Activated naive CD4-positive, alpha-beta T cell treated with anti-CD3 and anti-CD28 coated beads for 36 hours (primary cell): ENCODE data around the gene RBM8A. TPM values are rescaled to one million over a fixed set of nuclear protein-coding genes. Genes with fewer than 3 reads are reported as not detected.

ENCODE experiments used
- CTCF ChIA-PET: fragments of 350-600 bp; sonication (Branson Sonifier 250); formaldehyde crosslinking; loops from one replicate; lab custom pipeline; 2021; ENCODE audit warnings: antibody characterized with exemption; lab: Charles Lee
- DNase-seq: peaks from one replicate; pipeline ENCODE4 v3.0.0-alpha.2; 2020
- H3K27ac Mint-ChIP-seq: one replicate; pipeline ENCODE4 v1.8.0; 2021; ENCODE audit warnings: mild to moderate bottlenecking, mixed read lengths
- H3K27me3 Mint-ChIP-seq: one replicate; pipeline ENCODE4 v1.8.0; 2021; ENCODE audit warnings: low read depth, mixed read lengths
- H3K36me3 Mint-ChIP-seq: one replicate; pipeline ENCODE4 v1.8.0; 2021; ENCODE audit warnings: low read depth, mixed read lengths
- H3K4me1 Mint-ChIP-seq: one replicate; pipeline ENCODE4 v1.8.0; 2021; ENCODE audit warnings: low read depth, mixed read lengths
- H3K4me3 Mint-ChIP-seq: one replicate; pipeline ENCODE4 v1.8.0; 2021; ENCODE audit warnings: mild to moderate bottlenecking, moderate library complexity, mixed read lengths
- H3K9me3 Mint-ChIP-seq: one replicate; pipeline ENCODE4 v1.8.0; 2021; ENCODE audit warnings: mixed read lengths
- intact Hi-C: fragments of 100-400 bp; cut with micrococcal nuclease; formaldehyde crosslinking; loops from one replicate; pipeline ENCODE4 v1.15.1; 2023
- total RNA-seq, 2 experiments: library from RNA; stranded (reverse); gene quantifications; one replicate each; pipeline ENCODE4 v1.2.3, GENCODE V29; 2021

The RBM8A gene
- 100 to 1,000 TPM; 241 to 242 TPM for total RNA-seq

GRCh38 chr1:145927063-145927886 lies at the start of gene RBM8A:
Gene RBM8A (minus strand): TSS chr1:145927484. CDS start chr1:145927426, 58 bp downstream.
- no peak within 1 kb of the TSS for H3K27ac Mint-ChIP-seq
- intact Hi-C loops, result loop anchor here (1.0 kb wide), 4 partner anchors 9 to 69 kb away; partner anchors contain the start of genes ANKRD34A, LIX1L, PEX11B and POLR3GL
- CTCF ChIA-PET, result interaction anchor here (0.6 to 2.0 kb wide), 20 partner anchors 8 to 109 kb away, joined by 3 to 14 read pairs (median 4); partner anchors contain the start of genes ANKRD34A, LIX1L, PEX11B and POLR3GL
- H3K27me3 Mint-ChIP-seq, result no peaks in the 10 kb centered on the region
- DNase-seq, result peak; percentile 99
- peaks cover 14% of the 10 kb centered on the region for H3K4me1 Mint-ChIP-seq
- no peaks in the 10 kb centered on the region for H3K9me3 Mint-ChIP-seq
- peaks cover 14% of the 10 kb centered on the region for H3K36me3 Mint-ChIP-seq
- no peak within 1 kb of the TSS for H3K4me3 Mint-ChIP-seq

- Mint-ChIP-seq H3K27me3 (no peaks in the 10 kb centered on the region), H3K9me3 (no peaks in the 10 kb centered on the region), H3K4me1 (peaks cover 14% of the 10 kb centered on the region), H3K36me3 (no peaks in the 10 kb centered on the region), H3K4me3 (no peak overlapping the region), H3K27ac (no peak overlapping the region)
- intact Hi-C loops, result loop anchor here (1.0 kb wide), 6 partner anchors 8 to 132 kb away; partner anchors contain the start of genes ANKRD34A, NUDT17 and POLR3GL
- CTCF ChIA-PET, result interaction anchor here (0.6 to 8.5 kb wide), 28 partner anchors 9 to 149 kb away, joined by 3 to 230 read pairs (median 6); partner anchors contain the start of genes ANKRD34A, LIX1L, PIAS3 and POLR3GL
- DNase-seq, result no peak
Measured at GRCh38 chr1:145977016-145977415, 49.7 kb upstream of the RBM8A start.

DNA sequence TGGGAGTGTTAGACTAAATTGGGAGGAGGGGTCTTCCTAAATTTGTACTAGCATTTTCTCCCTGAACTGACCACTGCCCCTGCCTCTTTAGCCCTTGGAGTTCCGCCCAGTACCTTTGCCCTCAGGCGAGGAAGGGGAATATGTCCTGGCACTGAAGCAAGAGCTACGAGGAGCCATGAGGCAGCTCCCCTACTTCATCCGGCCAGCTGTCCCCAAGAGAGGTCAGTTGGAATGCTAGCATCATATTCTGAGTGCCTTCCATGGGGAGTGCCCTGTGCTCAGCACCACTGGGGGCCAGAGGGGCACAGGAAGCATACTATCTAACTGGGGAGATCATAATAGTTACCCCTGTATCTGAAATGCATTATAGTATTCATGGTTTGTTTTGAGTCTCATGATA lies 47.9 kb upstream of the RBM8A start:
- no peaks in the 10 kb centered on the region for H3K27me3 Mint-ChIP-seq
- H3K36me3 Mint-ChIP-seq, result no peaks in the 10 kb centered on the region
- no peak overlapping the region for H3K27ac Mint-ChIP-seq
- H3K4me1 Mint-ChIP-seq, result peaks cover 19% of the 10 kb centered on the region
- H3K9me3 Mint-ChIP-seq, result no peaks in the 10 kb centered on the region
- CTCF ChIA-PET, result interaction anchor here (8.5 kb wide), 1 partner anchor 34 kb away, joined by 230 read pairs; no protein-coding TSS in a partner anchor
- H3K4me3 Mint-ChIP-seq, result no peak overlapping the region
- intact Hi-C loops, result no loop called here
- DNase-seq, result no peak

GRCh38 chr1:145974721-145975120 lies 47.4 kb upstream of the RBM8A start:
- Mint-ChIP-seq H3K27ac (no peak overlapping the region), H3K4me3 (no peak overlapping the region)
- intact Hi-C loops, result no loop called here

GRCh38 chr1:145972580-145972979 lies 45.3 kb upstream of the RBM8A start:
- Mint-ChIP-seq H3K27me3 (no peaks in the 10 kb centered on the region), H3K4me3 (no peak overlapping the region), H3K27ac (no peak overlapping the region), H3K9me3 (peaks cover under 1% of the 10 kb centered on the region), H3K36me3 (peaks cover 5% of the 10 kb centered on the region), H3K4me1 (peaks cover 27% of the 10 kb centered on the region)
- no peak for DNase-seq
- CTCF ChIA-PET, result interaction anchor here (1.0 kb wide), 1 partner anchor 127 kb away, joined by 3 read pairs; the partner anchor contains the start of gene NUDT17
- intact Hi-C loops, result no loop called here

More at GRCh38 chr1:145974721-145975120, 47.4 kb upstream of the RBM8A start:
- no peaks in the 10 kb centered on the region for H3K9me3 Mint-ChIP-seq
- no peaks in the 10 kb centered on the region for H3K36me3 Mint-ChIP-seq
- CTCF ChIA-PET, result interaction anchor here (8.5 kb wide), 1 partner anchor 34 kb away, joined by 230 read pairs; no protein-coding TSS in a partner anchor
- peaks cover 20% of the 10 kb centered on the region for H3K4me1 Mint-ChIP-seq
- no peaks in the 10 kb centered on the region for H3K27me3 Mint-ChIP-seq
- no peak for DNase-seq

- Mint-ChIP-seq H3K9me3 (peaks cover 6% of the 10 kb centered on the region), H3K27ac (no peak overlapping the region), H3K36me3 (peaks cover 10% of the 10 kb centered on the region), H3K4me3 (no peak overlapping the region), H3K4me1 (peaks cover 28% of the 10 kb centered on the region), H3K27me3 (no peaks in the 10 kb centered on the region)
- intact Hi-C loops, result no loop called here
- DNase-seq, result no peak
- CTCF ChIA-PET, result interaction anchor here (2.0 to 3.1 kb wide), 3 partner anchors 10 to 40 kb away, joined by 11 to 17 read pairs (median 12); no protein-coding TSS in a partner anchor
Measured at GRCh38 chr1:145967288-145967687, 40.0 kb upstream of the RBM8A start.

GRCh38 chr1:145965119-145965744 lies 37.9 kb upstream of the RBM8A start:
- H3K36me3 Mint-ChIP-seq, result peaks cover 10% of the 10 kb centered on the region
- DNase-seq, result no peak
- intact Hi-C loops, result no loop called here
- H3K27ac Mint-ChIP-seq, result peak overlapping the region; percentile 84
- no peaks in the 10 kb centered on the region for H3K27me3 Mint-ChIP-seq
- peak overlapping the region; percentile 97 for H3K4me3 Mint-ChIP-seq
- CTCF ChIA-PET, result interaction anchor here (0.6 to 3.6 kb wide), 8 partner anchors 12 to 141 kb away, joined by 3 to 44 read pairs (median 4); partner anchors contain the start of genes PIAS3, POLR3C and RNF115
- H3K9me3 Mint-ChIP-seq, result peaks cover 6% of the 10 kb centered on the region
- H3K4me1 Mint-ChIP-seq, result peaks cover 29% of the 10 kb centered on the region

DNA sequence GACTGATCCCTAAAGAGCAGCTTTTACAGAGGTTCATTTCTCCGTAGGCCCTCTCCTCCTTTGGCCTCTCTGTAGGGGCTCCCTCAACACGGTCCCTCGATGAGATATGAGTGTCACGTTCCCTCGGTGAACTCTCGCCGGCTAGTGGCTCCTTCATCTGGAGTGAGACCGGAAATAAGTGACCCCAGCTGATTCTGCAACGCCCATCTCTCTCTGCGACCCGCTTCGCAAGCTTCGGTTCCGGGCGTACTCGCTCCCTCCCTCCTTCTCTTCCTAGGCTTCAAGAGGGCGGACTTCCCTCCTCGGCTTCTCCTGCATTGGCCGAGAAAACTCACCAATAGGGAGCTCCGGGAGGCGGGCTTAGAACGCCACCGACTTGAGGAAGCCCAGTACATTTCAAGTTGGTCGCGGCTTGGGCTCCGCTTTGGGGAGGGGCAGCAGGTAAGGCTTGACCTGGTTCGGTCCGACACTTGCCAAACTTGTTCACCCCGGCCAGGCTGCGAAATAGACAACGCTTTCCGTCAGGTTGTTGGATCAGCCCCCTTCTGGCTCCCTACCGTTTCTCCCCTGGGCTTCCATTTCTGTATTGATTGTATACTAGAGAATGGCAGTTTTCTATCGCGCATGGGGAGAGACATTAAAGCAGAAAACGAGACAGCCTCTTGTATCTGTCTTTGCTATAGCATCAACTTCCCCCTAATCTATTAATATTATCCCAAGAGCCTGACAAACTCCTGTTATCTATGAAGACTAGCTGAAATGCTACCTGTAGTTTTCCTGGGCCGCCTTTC lies 37.2 kb upstream of the RBM8A start, which contains the start of the genes ANKRD34A and POLR3GL:
Gene ANKRD34A, minus strand, starts transcription at position 248 of the 791 bp plus-strand sequence. CDS start 2,816 bp downstream, outside the sequence.
Gene POLR3GL, plus strand, starts transcription at position 363 of the 791 bp plus-strand sequence. CDS start 10,176 bp downstream, outside the sequence.
- Mint-ChIP-seq H3K36me3 (peaks cover 10% of the 10 kb centered on the region), H3K27ac (peak within 1 kb of the TSS; percentile 84), H3K9me3 (peaks cover 6% of the 10 kb centered on the region), H3K4me1 (peaks cover 32% of the 10 kb centered on the region), H3K27me3 (no peaks in the 10 kb centered on the region), H3K4me3 (peak within 1 kb of the TSS; percentile 97)
- CTCF ChIA-PET, result interaction anchor here (0.6 to 3.6 kb wide), 13 partner anchors 14 to 140 kb away, joined by 3 to 44 read pairs (median 4); partner anchors contain the start of genes NUDT17, PEX11B, PIAS3 and POLR3C
- DNase-seq, result peak; percentile 98
- intact Hi-C loops, result loop anchor here (1.0 kb wide), 6 partner anchors 8 to 72 kb away; partner anchors contain the start of genes PEX11B, RBM8A and TXNIP

- no peak for DNase-seq
- H3K27ac Mint-ChIP-seq, result peak overlapping the region; percentile 84
- no peaks in the 10 kb centered on the region for H3K27me3 Mint-ChIP-seq
- H3K36me3 Mint-ChIP-seq, result peaks cover 9% of the 10 kb centered on the region
- H3K9me3 Mint-ChIP-seq, result peaks cover 6% of the 10 kb centered on the region
- peaks cover 41% of the 10 kb centered on the region for H3K4me1 Mint-ChIP-seq
- intact Hi-C loops, result loop anchor here (1.0 kb wide), 6 partner anchors 7 to 73 kb away; partner anchors contain the start of genes PEX11B, RBM8A and TXNIP
- CTCF ChIA-PET, result interaction anchor here (0.6 to 3.6 kb wide), 13 partner anchors 9 to 139 kb away, joined by 3 to 44 read pairs (median 4); partner anchors contain the start of genes PEX11B, PIAS3, POLR3C and RBM8A
- H3K4me3 Mint-ChIP-seq, result peak overlapping the region; percentile 97
Measured at GRCh38 chr1:145963265-145964019, 36.2 kb upstream of the RBM8A start.
